Measurements from ENCODE around the gene PNO1.

The PNO1 gene

GRCh38 chr2:68178432-68178831, 20.7 kb downstream of the PNO1 start:
- DNase-seq (ENCODE audit: low read depth in 2 of 2) = no peak
- H3K4me3 ChIP-seq (replicated peaks in 1 of 2; ENCODE audit: low read depth in 2 of 2, low read length in 2 of 2) = no peak overlapping the region
- TF ChIP-seq CTCF (IDR thresholded peaks at IDR 0.05; ENCODE audit: low read depth, low read length) = no peak

GRCh38 chr2:68178954-68179627, 21.4 kb downstream of the PNO1 start:
- H3K4me3 ChIP-seq (replicated peaks in 1 of 2; ENCODE audit: low read depth in 2 of 2, low read length in 2 of 2) = no peak overlapping the region
- no peak for TF ChIP-seq CTCF (IDR thresholded peaks at IDR 0.05; ENCODE audit: low read depth, low read length)
- no peak for DNase-seq (ENCODE audit: low read depth in 2 of 2)

GRCh38 chr2:68182902-68183301, 25.2 kb downstream of the PNO1 start:
- TF ChIP-seq CTCF (IDR thresholded peaks at IDR 0.05; ENCODE audit: low read depth, low read length) = no peak
- H3K4me3 ChIP-seq (replicated peaks in 1 of 2; ENCODE audit: low read depth in 2 of 2, low read length in 2 of 2) = no peak overlapping the region
- no peak for DNase-seq (ENCODE audit: low read depth in 2 of 2)

GRCh38 chr2:68185541-68186164, 28.0 kb downstream of the PNO1 start:
- TF ChIP-seq CTCF (IDR thresholded peaks at IDR 0.05; ENCODE audit: low read depth, low read length) = peak; percentile 74
- no peak overlapping the region for H3K4me3 ChIP-seq (replicated peaks in 1 of 2; ENCODE audit: low read depth in 2 of 2, low read length in 2 of 2)
- peak; percentile 46 to 66 for DNase-seq (ENCODE audit: low read depth in 2 of 2)

- TF ChIP-seq CTCF (IDR thresholded peaks at IDR 0.05; ENCODE audit: low read depth, low read length) = no peak
- no peak for DNase-seq (ENCODE audit: low read depth in 2 of 2)
- H3K4me3 ChIP-seq (replicated peaks in 1 of 2; ENCODE audit: low read depth in 2 of 2, low read length in 2 of 2) = no peak overlapping the region
These were observed 29.6 kb downstream of the PNO1 start for GRCh38 chr2:68187329-68187728.

GRCh38 chr2:68188831-68189230, 31.1 kb downstream of the PNO1 start:
- no peak for TF ChIP-seq CTCF (IDR thresholded peaks at IDR 0.05; ENCODE audit: low read depth, low read length)
- H3K4me3 ChIP-seq (replicated peaks in 1 of 2; ENCODE audit: low read depth in 2 of 2, low read length in 2 of 2) = no peak overlapping the region
- DNase-seq (ENCODE audit: low read depth in 2 of 2) = no peak

Data from cardiac fibroblast (primary cell).